Thoracic aorta (tissue), 2 donors: ENCODE results near the gene OR10A3. TPM values are rescaled to one million over a fixed set of nuclear protein-coding genes. Genes with fewer than 3 reads are reported as not detected.
A peak's percentile ranks its signal among the peaks of the same experiment; 100 is the strongest.

Experiments
- ATAC-seq: fragments of 150-250 bp; one replicate; pipeline ENCODE4 v1.8.0; 2017; ENCODE audit warnings: low read depth; ENCODE audit not compliant: insufficient number of reproducible peaks, low FRiP score
- DNase-seq: peaks from one replicate; pipeline ENCODE4 v3.0.0-alpha.2; 2020; ENCODE audit warnings: low spot score
- H3K27ac ChIP-seq, 2 donors: fragments of 200-600 bp; sonication (generic); 1 replicate in 1 of 2; 2 replicates in 1 of 2; pipeline ENCODE4 v1.5.1; 2016; ENCODE audit warnings: mild to moderate bottlenecking in 2 of 2, moderate library complexity in 2 of 2
- H3K27me3 ChIP-seq: fragments of 200-600 bp; sonication (generic); replicated peaks from 2 replicates; pipeline ENCODE4 v1.6.0; 2016; ENCODE audit warnings: mild to moderate bottlenecking; ENCODE audit not compliant: insufficient read depth
- H3K36me3 ChIP-seq: fragments of 200-600 bp; sonication (generic); one replicate; pipeline ENCODE4 v1.5.1; 2016
- H3K4me1 ChIP-seq, 2 donors: fragments of 200-600 bp; sonication (generic); 1 replicate in 1 of 2; 2 replicates in 1 of 2; pipeline versions ENCODE4 v1.5.1 to v1.6.0; 2016; ENCODE audit warnings: low read depth in 2 of 2, mild to moderate bottlenecking in 1 of 2; ENCODE audit not compliant: control insufficient read depth in 1 of 2
- H3K4me3 ChIP-seq: fragments of 200-600 bp; sonication (generic); 2 replicates; pipeline ENCODE4 v1.5.1; 2016; ENCODE audit warnings: mild to moderate bottlenecking
- H3K9me3 ChIP-seq: fragments of 200-600 bp; sonication (generic); 2 replicates; pipeline ENCODE4 v1.5.1; 2016
- total RNA-seq, 2 donors: library from RNA; depleted of rRNA; stranded (reverse); fragments of >200 nt; gene quantifications; one replicate each; pipeline versions ENCODE4 v1.1.0 to v1.2.3, GENCODE V29; 2016
- TF ChIP-seq, protein P1 (sequence below): fragments of 200-600 bp; sonication (generic); IDR thresholded peaks from one replicate; pipeline ENCODE4 v1.5.1; 2019; ENCODE audit warnings: antibody characterized with exemption

OR10A3 gene
- total RNA-seq, 2 donors from 2014 or later: not detected

DNA sequence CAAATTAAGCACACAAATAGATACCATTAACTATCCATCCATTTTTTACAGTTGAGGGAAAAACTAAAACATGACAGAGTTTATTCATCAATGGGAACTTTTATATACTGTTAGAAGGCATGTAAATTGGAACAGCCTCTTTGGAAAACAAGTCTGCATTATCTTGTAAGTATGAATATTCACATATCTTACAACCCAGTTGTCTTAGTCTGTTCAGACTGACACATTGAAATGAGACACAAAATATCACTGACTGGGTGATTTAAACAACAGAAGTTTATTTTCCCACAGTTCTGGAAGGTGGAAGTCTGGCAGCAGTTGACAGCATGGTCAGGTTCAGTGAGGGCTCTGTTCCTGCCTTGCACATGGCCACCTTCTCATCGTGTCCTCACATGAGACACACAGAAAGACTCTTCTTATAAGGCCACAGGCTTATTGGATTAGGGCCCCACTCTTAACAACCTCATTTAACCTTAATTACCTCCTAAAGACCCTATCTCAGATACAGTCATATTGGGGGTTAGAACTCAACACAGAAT lies 40.2 kb upstream of the OR10A3 start:
- TF ChIP-seq, protein P1, sequence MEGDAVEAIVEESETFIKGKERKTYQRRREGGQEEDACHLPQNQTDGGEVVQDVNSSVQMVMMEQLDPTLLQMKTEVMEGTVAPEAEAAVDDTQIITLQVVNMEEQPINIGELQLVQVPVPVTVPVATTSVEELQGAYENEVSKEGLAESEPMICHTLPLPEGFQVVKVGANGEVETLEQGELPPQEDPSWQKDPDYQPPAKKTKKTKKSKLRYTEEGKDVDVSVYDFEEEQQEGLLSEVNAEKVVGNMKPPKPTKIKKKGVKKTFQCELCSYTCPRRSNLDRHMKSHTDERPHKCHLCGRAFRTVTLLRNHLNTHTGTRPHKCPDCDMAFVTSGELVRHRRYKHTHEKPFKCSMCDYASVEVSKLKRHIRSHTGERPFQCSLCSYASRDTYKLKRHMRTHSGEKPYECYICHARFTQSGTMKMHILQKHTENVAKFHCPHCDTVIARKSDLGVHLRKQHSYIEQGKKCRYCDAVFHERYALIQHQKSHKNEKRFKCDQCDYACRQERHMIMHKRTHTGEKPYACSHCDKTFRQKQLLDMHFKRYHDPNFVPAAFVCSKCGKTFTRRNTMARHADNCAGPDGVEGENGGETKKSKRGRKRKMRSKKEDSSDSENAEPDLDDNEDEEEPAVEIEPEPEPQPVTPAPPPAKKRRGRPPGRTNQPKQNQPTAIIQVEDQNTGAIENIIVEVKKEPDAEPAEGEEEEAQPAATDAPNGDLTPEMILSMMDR: no peak
- ATAC-seq (no peak), DNase-seq (no peak)
- Histone ChIP-seq H3K4me3 (no peak overlapping the region), H3K27me3 (no peaks in the 10 kb centered on the region), H3K4me1 (peaks cover 7 to 10% of the 10 kb centered on the region in 2 donors), H3K36me3 (no peaks in the 10 kb centered on the region), H3K27ac (no peak overlapping the region), H3K9me3 (no peaks in the 10 kb centered on the region)

DNA sequence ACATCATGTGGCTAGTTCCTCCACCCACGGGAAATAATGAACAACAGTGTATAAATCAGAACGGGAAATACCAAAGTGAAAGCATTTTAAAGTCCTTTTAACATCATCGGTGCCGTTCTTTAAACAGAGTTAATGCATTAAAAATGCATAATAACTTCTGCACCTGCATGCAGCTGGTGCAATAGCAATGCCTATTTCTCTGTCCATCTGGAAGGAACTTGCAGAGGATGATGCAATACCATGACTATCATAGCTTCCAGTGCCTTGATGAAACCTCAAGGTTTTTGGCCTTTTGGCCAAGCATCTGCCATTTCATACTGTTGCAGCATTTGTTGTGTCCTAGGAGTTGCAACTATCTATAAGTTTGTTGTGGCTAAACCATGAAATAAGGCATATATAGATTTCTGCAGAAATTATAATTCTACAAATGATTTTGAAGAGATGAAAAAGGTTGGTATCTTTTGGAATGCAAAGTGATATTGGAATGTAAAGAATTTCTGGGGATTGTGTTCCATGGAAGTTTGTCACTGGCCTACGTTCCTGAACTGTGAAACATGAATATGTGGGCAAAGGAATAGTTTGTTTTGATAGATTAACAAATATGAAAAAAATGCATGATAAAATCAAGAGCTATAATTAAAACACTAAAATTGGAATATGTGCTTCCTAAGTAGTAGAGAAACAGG lies 35.9 kb upstream of the OR10A3 start:
- DNase-seq (no peak), ATAC-seq (no peak)
- no peak overlapping the region for H3K4me3 ChIP-seq
- no peaks in the 10 kb centered on the region for H3K4me1 ChIP-seq
- TF ChIP-seq, protein P1: no peak
- no peaks in the 10 kb centered on the region for H3K36me3 ChIP-seq
- peak overlapping the region in 1 of 2 donors; percentile 47 for H3K27ac ChIP-seq
- no peaks in the 10 kb centered on the region for H3K9me3 ChIP-seq
- no peaks in the 10 kb centered on the region for H3K27me3 ChIP-seq

DNA sequence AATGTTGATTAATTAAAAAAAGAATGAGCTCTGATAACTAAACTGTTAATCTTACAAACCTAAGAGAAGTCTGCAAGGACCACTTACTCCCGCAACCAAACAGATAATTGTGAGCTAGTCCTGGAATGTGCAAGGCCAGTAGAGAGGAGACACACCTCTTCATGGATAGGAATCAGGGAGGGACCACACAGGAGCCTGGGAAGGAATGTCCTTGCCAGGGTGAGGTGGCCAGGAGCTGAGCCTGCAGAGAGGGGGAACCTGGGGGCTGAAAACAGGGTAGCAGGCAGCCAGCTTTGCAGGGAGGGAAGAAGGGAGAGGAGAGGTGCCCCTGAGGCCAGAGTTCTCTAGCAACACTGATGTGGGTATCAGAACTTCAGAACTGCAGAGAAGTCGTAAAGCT lies 33.2 kb upstream of the OR10A3 start:
- ATAC-seq (no peak), DNase-seq (no peak)
- Histone ChIP-seq H3K9me3 (no peaks in the 10 kb centered on the region), H3K27me3 (no peaks in the 10 kb centered on the region), H3K4me3 (no peak overlapping the region), H3K4me1 (no peaks in the 10 kb centered on the region), H3K36me3 (no peaks in the 10 kb centered on the region), H3K27ac (no peak overlapping the region)
- TF ChIP-seq, protein P1: no peak

DNA sequence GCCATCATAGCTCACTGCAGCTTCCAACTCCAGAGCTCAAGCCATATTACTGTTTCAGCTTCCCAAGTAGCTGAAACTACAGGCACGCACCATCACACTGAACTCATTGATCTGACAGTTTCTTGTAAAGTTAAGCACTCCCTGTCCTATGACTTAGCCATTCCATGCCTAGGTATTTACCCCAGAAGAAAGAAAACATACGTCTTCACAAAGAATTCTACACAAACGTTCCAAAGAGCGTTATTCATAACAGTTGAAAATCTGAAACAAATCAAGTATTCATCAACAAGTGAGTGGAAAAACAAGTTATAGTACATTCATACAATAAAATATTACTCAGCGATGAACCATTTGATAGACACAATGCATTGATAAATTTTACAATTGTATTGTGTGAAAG lies 31.5 kb upstream of the OR10A3 start:
- Histone ChIP-seq H3K4me1 (no peaks in the 10 kb centered on the region), H3K9me3 (no peaks in the 10 kb centered on the region), H3K27ac (no peak overlapping the region), H3K27me3 (no peaks in the 10 kb centered on the region), H3K4me3 (no peak overlapping the region), H3K36me3 (no peaks in the 10 kb centered on the region)
- no peak for DNase-seq
- no peak for ATAC-seq
- TF ChIP-seq, protein P1: no peak

DNA sequence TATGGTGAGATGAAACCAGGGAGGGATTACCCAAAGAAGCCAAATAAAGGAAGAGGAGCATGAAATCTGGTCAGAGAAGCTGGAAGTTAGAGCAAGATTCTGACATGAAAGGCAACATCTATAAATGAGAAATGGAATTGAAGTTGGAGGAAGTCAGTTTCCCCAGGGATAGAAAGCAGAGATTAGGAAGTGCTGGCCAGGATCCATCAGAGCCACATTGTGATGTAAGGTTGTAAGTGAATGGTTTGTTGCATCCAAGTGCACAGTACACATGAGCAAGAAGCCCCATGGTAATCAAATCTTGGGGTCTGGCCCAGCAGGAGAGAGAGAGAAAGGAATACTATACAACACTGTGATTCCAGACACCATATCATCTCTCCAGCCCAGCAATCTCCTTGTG lies 30.3 kb upstream of the OR10A3 start:
- Histone ChIP-seq H3K4me1 (no peaks in the 10 kb centered on the region), H3K27me3 (no peaks in the 10 kb centered on the region), H3K9me3 (no peaks in the 10 kb centered on the region), H3K27ac (no peak overlapping the region), H3K4me3 (no peak overlapping the region), H3K36me3 (no peaks in the 10 kb centered on the region)
- ATAC-seq (no peak), DNase-seq (no peak)
- TF ChIP-seq, protein P1: no peak
